PC-3 (cell line): ENCODE data around the gene CREBL2. TPM values are rescaled to one million over a fixed set of nuclear protein-coding genes. Genes with fewer than 3 reads are reported as not detected.

Experiments used
- ATAC-seq: fragments of 200-7000 bp; cut with Tn5 transposase; 2 replicates; pipeline ENCODE4 v1.9.1; 2020; ENCODE audit warnings: mild to moderate bottlenecking, moderate library complexity
- BruUV-seq: library from RNA; stranded (reverse); fragments of 400-500 nt; replicated peaks from 2 replicates; lab custom pipeline; 2021; lab: Mats Ljungman, UMichigan
- CTCF ChIA-PET: fragments of 300-600 bp; sonication (Branson Sonifier 250); formaldehyde crosslinking; loops from one replicate; lab custom pipeline; 2022; ENCODE audit warnings: antibody characterized with exemption; lab: Charles Lee
- POLR2A ChIA-PET: fragments of 300-600 bp; sonication (Branson Sonifier 250); formaldehyde crosslinking; loops from one replicate; lab custom pipeline; 2022; ENCODE audit warnings: antibody characterized with exemption; ENCODE audit not compliant: unreplicated experiment; lab: Charles Lee
- DNase-seq: peaks from one replicate; pipeline ENCODE4 v3.0.0-alpha.2; 2015
- H2AFZ ChIP-seq: fragments of 300-600 bp; sonication (generic); 2 replicates; pipeline ENCODE4 v1.6.0; 2016; ENCODE audit warnings: antibody characterized with exemption, low read length
- H3F3A ChIP-seq: fragments of 300-600 bp; sonication (generic); one replicate; pipeline ENCODE4 v1.6.0; 2017; ENCODE audit warnings: antibody characterized with exemption, low read length, control low read depth, mild to moderate bottlenecking; ENCODE audit not compliant: unreplicated experiment
- H3K27ac ChIP-seq: fragments of 300-600 bp; sonication (generic); 2 replicates; pipeline ENCODE4 v1.5.1; 2016; ENCODE audit warnings: mild to moderate bottlenecking, low read length
- H3K27me3 ChIP-seq: fragments of 300-600 bp; sonication (generic); 2 replicates; pipeline ENCODE4 v1.6.1; 2016; ENCODE audit warnings: low read length, mixed read lengths
- H3K36me3 ChIP-seq: fragments of 300-600 bp; sonication (generic); 2 replicates; pipeline ENCODE4 v1.6.1; 2016; ENCODE audit warnings: low read depth, mixed run types, low read length, mixed read lengths
- H3K4me1 ChIP-seq: fragments of 300-600 bp; sonication (generic); 2 replicates; pipeline ENCODE4 v1.5.1; 2016; ENCODE audit warnings: low read length; ENCODE audit not compliant: insufficient read depth
- H3K4me2 ChIP-seq: fragments of 300-600 bp; sonication (generic); 2 replicates; pipeline ENCODE4 v1.6.0; 2016; ENCODE audit warnings: low read length
- H3K4me3 ChIP-seq: fragments of 300-600 bp; sonication (generic); 2 replicates; pipeline ENCODE4 v1.5.1; 2016; ENCODE audit warnings: mild to moderate bottlenecking, low read length, mixed read lengths
- H3K79me2 ChIP-seq: fragments of 300-600 bp; sonication (generic); 2 replicates; pipeline ENCODE4 v1.6.1; 2017; ENCODE audit warnings: low read length, mixed read lengths
- H3K9ac ChIP-seq: fragments of 300-600 bp; sonication (generic); 2 replicates; pipeline ENCODE4 v1.6.0; 2016; ENCODE audit warnings: mild to moderate bottlenecking, low read length
- H3K9me2 ChIP-seq: fragments of 300-600 bp; sonication (generic); replicated peaks from 2 replicates; pipeline ENCODE4 v1.6.1; 2016; ENCODE audit warnings: mixed run types, low read length, mixed read lengths
- H3K9me3 ChIP-seq: fragments of 300-600 bp; sonication (generic); 2 replicates; pipeline ENCODE4 v1.6.1; 2016; ENCODE audit warnings: low read length, mixed read lengths
- H4K20me1 ChIP-seq: fragments of 300-600 bp; sonication (generic); 2 replicates; pipeline ENCODE4 v1.6.1; 2016; ENCODE audit warnings: low read length, mixed read lengths
- CTCF ChIP-seq: fragments of 300-600 bp; sonication (generic); conservative IDR thresholded peaks from 2 replicates; pipeline ENCODE4 v1.5.1; 2017; ENCODE audit warnings: antibody characterized with exemption, low read depth, mild to moderate bottlenecking, low read length
- EZH2 ChIP-seq: fragments of 300-600 bp; sonication (generic); IDR thresholded peaks from one replicate; pipeline ENCODE4 v1.6.1; 2017; ENCODE audit warnings: antibody characterized with exemption, mild to moderate bottlenecking, low read length; ENCODE audit not compliant: unreplicated experiment
- EZH2phosphoT487 ChIP-seq: fragments of 300-600 bp; sonication (generic); IDR thresholded peaks from 2 replicates; pipeline ENCODE4 v1.6.1; 2018; ENCODE audit warnings: mild to moderate bottlenecking, antibody characterized with exemption, low read length, borderline replicate concordance
- intact Hi-C: fragments of 100-400 bp; cut with micrococcal nuclease; formaldehyde crosslinking; loops from 2 replicates; pipeline ENCODE4 v1.9.0; 2023
- total RNA-seq: library from RNA; depleted of rRNA; stranded (reverse); fragments of >200 nt; gene quantifications from 2 replicates; pipeline ENCODE4 v1.2.3, GENCODE V29; 2014

Gene CREBL2
- total RNA-seq, 1 experiment from 2014 or later: 14.2 TPM

GRCh38 chr12:12627308-12627827 is 15.7 kb downstream of the CREBL2 start:
- Histone ChIP-seq H2AFZ (no peak overlapping the region), H3K36me3 (no peaks in the 10 kb centered on the region), H3K79me2 (peaks cover 27% of the 10 kb centered on the region), H3K9ac (no peak overlapping the region), H3K27me3 (no peaks in the 10 kb centered on the region), H3K4me3 (no peak overlapping the region), H3F3A (no peaks in the 10 kb centered on the region), H3K4me1 (peaks cover 13% of the 10 kb centered on the region), H3K4me2 (no peak overlapping the region), H3K9me2 (no peaks in the 10 kb centered on the region), H3K9me3 (no peaks in the 10 kb centered on the region), H4K20me1 (no peaks in the 10 kb centered on the region), H3K27ac (no peak overlapping the region)
- intact Hi-C loops: no loop called here
- ATAC-seq (no peak), DNase-seq (no peak)
- ChIA-PET CTCF (no interaction called here), POLR2A (no interaction called here)
- TF ChIP-seq CTCF (no peak), EZH2 (no peak), EZH2phosphoT487 (no peak)
- BruUV-seq: no TSS peak

GRCh38 chr12:12628013-12628412 is 16.3 kb downstream of the CREBL2 start:
- DNase-seq (peak; percentile 68), ATAC-seq (peak; percentile 82)
- Histone ChIP-seq H3K4me3 (no peak overlapping the region), H2AFZ (no peak overlapping the region), H3K4me2 (peak overlapping the region; percentile 30; the same call in 1 of the 2 replicates), H4K20me1 (no peaks in the 10 kb centered on the region), H3K9ac (no peak overlapping the region), H3K4me1 (peaks cover 13% of the 10 kb centered on the region), H3K36me3 (no peaks in the 10 kb centered on the region), H3K9me3 (no peaks in the 10 kb centered on the region), H3F3A (no peaks in the 10 kb centered on the region), H3K27me3 (no peaks in the 10 kb centered on the region), H3K79me2 (peaks cover 27% of the 10 kb centered on the region), H3K27ac (no peak overlapping the region), H3K9me2 (no peaks in the 10 kb centered on the region)
- intact Hi-C loops: no loop called here
- no TSS peak for BruUV-seq
- CTCF ChIA-PET: no interaction called here
- POLR2A ChIA-PET: no interaction called here
- no peak for TF ChIP-seq CTCF

- Histone ChIP-seq H4K20me1 (no peaks in the 10 kb centered on the region), H3K4me2 (no peak overlapping the region), H3K36me3 (no peaks in the 10 kb centered on the region), H2AFZ (no peak overlapping the region), H3K27ac (no peak overlapping the region), H3K9me2 (no peaks in the 10 kb centered on the region), H3K4me3 (no peak overlapping the region), H3K79me2 (peaks cover 27% of the 10 kb centered on the region), H3K27me3 (no peaks in the 10 kb centered on the region), H3K4me1 (peaks cover 13% of the 10 kb centered on the region), H3F3A (no peaks in the 10 kb centered on the region), H3K9me3 (no peaks in the 10 kb centered on the region), H3K9ac (no peak overlapping the region)
- DNase-seq: no peak
- POLR2A ChIA-PET: no interaction called here
- TF ChIP-seq CTCF: no peak
- no peak for TF ChIP-seq EZH2phosphoT487
- no peak for TF ChIP-seq EZH2
- intact Hi-C loops: no loop called here
- CTCF ChIA-PET: interaction anchor here (0.7 kb wide), 1 partner anchor 106 kb away, joined by 3 read pairs; no protein-coding TSS in a partner anchor
- BruUV-seq: no TSS peak
- no peak for ATAC-seq
These were observed 19.2 kb downstream of the CREBL2 start for GRCh38 chr12:12630850-12631249.
